Endothelial cell of umbilical vein (primary cell): ENCODE data around the gene EMX1.

ENCODE experiments used
- CTCF ChIP-seq, 2 donors: IDR thresholded peaks; 1 replicate in 1 of 2; 2 replicates in 1 of 2; pipeline ENCODE4 v1.5.1; 2011; ENCODE audit warnings: low read length in 2 of 2, mild to moderate bottlenecking in 2 of 2, moderate library complexity in 2 of 2, control low read depth in 1 of 2, inconsistent platforms in 1 of 2, low read depth in 1 of 2; ENCODE audit not compliant: insufficient read depth in 1 of 2; ENCODE audit errors: extremely low read depth in 1 of 2
- EZH2 ChIP-seq: IDR thresholded peaks from 2 replicates; pipeline ENCODE4 v1.6.1; 2012; ENCODE audit warnings: borderline replicate concordance, low read depth, mild to moderate bottlenecking, moderate library complexity, low read length, inconsistent platforms; ENCODE audit not compliant: severe bottlenecking
- FOS ChIP-seq: IDR thresholded peaks from 2 replicates; pipeline ENCODE4 v1.6.1; 2011; ENCODE audit warnings: mild to moderate bottlenecking, low read length, moderate library complexity, borderline replicate concordance; ENCODE audit not compliant: insufficient read depth
- JUN ChIP-seq: IDR thresholded peaks from 2 replicates; pipeline ENCODE4 v1.6.1; 2011; ENCODE audit warnings: borderline replicate concordance, low read depth; ENCODE audit not compliant: insufficient read length, insufficient read depth
- MAX ChIP-seq: IDR thresholded peaks from 2 replicates; pipeline ENCODE4 v1.6.1; 2011; ENCODE audit not compliant: insufficient read depth, insufficient read length
- MYC ChIP-seq: IDR thresholded peaks from one replicate; pipeline ENCODE4 v1.6.1; 2011; ENCODE audit warnings: mild to moderate bottlenecking, low read depth, low read length
- POLR2A ChIP-seq: IDR thresholded peaks from 2 replicates; pipeline ENCODE4 v1.6.1; 2012; ENCODE audit warnings: low read depth, mild to moderate bottlenecking, control low read depth, low read length
- POLR2AphosphoS5 ChIP-seq: IDR thresholded peaks from 2 replicates; pipeline ENCODE4 v1.6.1; 2012; ENCODE audit warnings: low read depth, mild to moderate bottlenecking, control low read depth, low read length, moderate library complexity; ENCODE audit not compliant: insufficient read depth

- TF ChIP-seq POLR2AphosphoS5: no peak
- TF ChIP-seq CTCF (IDR thresholded peaks at IDR 0.05; ENCODE audit: extremely low read depth in 1 of 2, insufficient read depth in 1 of 2, low read depth in 1 of 2, low read length in 2 of 2): no peak
- no peak for TF ChIP-seq EZH2
- no peak for TF ChIP-seq POLR2A
- TF ChIP-seq JUN: no peak
- TF ChIP-seq MAX: no peak
- TF ChIP-seq FOS: no peak
- no peak for TF ChIP-seq MYC
These were observed 28.2 kb downstream of the EMX1 start for GRCh38 chr2:72945450-72946019.
